ENCODE data around the gene PIP5K1A.

Gene PIP5K1A

DNA sequence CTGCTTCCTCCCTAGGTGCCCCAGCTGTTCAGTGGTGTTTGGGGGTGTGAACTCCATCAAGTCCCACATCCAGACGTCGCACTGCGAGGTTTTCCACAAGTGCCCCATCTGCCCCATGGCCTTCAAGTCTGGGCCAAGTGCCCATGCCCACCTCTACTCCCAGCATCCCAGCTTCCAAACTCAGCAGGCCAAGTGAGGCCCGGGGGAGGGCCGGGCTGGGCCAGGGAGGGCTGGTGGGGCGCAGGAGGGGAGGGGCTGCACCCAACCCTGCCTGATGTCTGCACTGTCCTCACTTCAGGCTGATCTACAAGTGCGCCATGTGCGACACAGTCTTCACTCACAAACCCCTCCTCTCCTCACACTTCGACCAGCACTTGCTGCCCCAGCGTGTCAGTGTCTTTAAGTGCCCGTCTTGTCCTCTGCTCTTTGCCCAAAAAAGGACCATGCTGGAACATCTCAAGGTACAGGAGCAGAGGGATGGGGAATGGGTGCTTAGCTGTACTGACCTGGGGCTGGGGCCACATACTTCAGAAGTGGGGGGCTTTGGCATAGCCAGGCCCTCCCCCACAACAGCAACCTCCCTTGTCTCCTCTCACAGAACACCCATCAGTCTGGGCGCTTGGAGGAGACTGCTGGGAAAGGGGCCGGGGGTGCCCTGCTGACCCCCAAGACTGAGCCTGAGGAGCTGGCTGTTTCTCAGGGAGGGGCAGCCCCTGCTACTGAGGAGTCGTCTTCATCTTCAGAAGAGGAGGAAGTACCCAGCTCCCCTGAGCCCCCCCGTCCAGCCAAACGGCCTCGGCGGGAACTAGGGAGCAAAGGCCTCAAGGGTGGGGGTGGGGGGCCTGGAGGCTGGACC is 91.0 kb downstream of the PIP5K1A start:
- no peak for DNase-seq (ENCODE audit: low spot score)

DNA sequence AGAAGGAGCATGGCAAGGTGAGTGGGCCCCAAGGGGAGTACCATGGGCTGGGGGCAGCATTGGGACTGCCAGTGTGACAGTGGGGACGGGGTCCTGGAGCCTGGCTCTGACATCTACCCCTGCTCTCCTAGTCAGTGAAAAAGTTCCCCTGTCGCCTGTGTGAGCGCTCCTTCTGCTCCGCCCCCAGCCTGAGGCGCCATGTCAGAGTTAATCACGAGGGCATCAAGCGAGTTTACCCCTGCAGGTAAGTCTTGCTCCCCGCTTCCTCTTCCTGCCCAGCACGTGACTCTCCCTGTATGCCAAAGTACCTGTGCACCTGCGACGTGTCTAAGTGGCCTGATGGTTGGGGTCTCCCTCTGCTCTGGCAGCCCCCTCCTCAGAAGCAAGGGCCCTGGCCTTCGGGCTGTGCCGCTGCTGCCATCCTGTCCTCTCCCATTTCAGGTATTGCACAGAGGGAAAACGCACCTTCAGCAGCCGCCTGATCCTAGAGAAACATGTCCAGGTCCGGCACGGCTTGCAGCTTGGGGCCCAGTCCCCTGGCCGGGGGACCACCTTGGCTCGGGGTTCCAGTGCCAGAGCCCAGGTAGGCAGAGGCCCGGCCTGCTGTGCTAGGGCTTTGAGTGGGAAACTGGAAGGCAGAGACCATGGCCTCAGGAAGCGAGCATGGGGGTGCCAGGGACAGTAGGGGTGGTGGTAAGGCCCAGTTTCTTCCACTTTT is 91.8 kb downstream of the PIP5K1A start:
- DNase-seq (ENCODE audit: low spot score) = no peak

- no peak for DNase-seq (ENCODE audit: low spot score)
Measured at GRCh38 chr1:151290709-151291303, 92.5 kb downstream of the PIP5K1A start.

- no peak for DNase-seq (ENCODE audit: low spot score)
Measured at GRCh38 chr1:151292207-151293030, 94.1 kb downstream of the PIP5K1A start.

DNA sequence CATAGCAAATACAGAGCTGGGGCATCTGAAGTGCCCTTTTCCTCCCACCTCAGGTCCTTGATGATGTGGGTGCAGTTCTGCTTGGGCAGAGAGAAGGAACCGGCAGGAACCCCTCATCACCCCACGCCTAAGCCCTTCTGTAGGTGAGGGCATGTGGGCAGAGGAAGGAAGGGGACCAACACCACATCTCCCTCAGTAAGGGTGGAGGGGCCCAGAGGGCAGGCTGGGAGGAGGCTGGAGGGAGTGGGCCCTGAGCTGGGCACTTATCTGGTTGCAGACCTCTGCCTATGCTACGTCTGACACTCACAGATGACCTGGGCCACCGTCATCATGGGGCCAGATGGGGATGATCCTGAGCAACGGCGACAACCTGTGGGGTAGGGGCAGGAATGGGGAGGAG is 94.7 kb downstream of the PIP5K1A start:
- DNase-seq (ENCODE audit: low spot score) = no peak

GRCh38 chr1:151294742-151295462 is 96.5 kb downstream of the PIP5K1A start:
- no peak for DNase-seq (ENCODE audit: low spot score)

All from AG08395 (cell line).